Hematopoietic multipotent progenitor cell treated with erythropoietin and hydrocortisone succinate and interleukin-3 and kit ligand, for 6 days (in vitro differentiated cells): ENCODE results near the gene CDIP1.

Experiments used
- DNase-seq: peaks from one replicate; pipeline ENCODE4 v3.0.0-alpha.2; 2015

Gene CDIP1

GRCh38 chr16:4513086-4513860, 25.3 kb downstream of the CDIP1 start:
- peak; percentile 77 for DNase-seq

DNA sequence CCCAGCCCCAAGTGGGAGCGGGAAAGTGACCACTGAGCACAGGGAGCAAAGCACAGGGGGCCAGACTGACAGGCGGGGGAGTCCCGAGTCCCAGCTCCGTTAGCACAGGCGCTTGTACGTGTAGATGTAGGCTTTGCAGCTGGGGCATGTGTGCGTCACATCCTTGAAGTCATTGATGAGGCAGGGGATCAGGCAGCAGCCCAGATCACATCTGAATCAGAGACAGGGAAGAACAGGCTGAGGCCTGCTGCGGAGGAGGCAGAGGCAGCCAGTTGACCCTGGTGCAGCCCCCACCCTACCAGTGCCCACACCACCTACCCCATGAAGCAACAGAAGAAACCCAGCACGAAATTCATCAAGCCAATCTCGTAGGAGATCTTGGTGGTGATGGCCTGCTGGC, 26.1 kb downstream of the CDIP1 start:
- no peak for DNase-seq

DNA sequence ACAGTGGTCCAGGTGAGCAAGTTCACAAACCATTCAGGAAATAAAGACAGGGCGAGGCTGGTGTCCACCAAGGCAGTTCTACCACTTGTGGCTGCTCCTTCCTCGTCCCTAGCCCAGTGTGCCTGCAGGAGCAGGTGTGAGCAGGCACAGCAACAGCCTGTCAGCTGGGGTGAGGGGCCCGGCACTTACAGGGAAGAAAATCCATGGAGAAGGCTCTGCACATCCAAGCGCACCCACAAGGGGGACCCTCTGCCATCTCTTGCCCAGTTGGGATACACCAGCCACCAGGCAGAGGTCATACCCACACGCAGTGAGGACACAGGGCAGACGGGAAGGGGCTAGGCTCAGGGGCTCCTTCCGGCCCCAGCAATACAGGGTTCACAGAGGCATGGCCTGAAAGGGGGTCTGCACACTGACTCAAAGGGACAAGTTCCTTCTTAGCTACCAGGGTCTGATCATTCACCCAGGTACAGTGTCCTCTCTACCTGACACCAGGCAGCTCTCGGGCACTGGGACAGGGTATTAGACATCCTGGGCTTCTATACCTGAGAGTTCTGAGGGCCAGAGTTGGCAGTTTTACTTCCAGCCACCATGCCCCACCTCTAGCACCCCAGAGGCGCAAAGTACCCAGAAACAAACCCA, 27.0 kb downstream of the CDIP1 start:
- peak; percentile 72 for DNase-seq

- DNase-seq = no peak
Observed at GRCh38 chr16:4510747-4511426, 27.7 kb downstream of the CDIP1 start.

- no peak for DNase-seq
Observed at GRCh38 chr16:4510131-4510530, 28.4 kb downstream of the CDIP1 start.

DNA sequence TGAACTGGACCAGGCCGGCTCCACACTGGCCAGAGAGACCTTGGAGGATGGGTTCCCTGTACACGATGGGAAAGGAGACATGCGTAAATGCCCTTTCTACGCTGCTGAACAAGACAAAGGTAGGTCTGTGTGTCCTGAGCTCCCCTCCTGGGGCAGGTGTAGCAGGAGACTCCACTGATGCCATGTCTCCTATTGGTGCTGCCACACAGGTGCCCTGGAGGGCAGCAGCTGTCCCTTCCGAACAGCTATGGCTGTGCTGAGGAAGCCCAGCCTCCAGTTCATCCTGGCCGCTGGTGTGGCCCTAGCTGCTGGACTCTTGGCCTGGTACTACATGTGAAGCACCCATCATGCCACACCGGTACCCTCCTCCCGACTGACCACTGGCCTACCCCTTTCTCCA, 29.2 kb downstream of the CDIP1 start:
- DNase-seq = no peak

DNA sequence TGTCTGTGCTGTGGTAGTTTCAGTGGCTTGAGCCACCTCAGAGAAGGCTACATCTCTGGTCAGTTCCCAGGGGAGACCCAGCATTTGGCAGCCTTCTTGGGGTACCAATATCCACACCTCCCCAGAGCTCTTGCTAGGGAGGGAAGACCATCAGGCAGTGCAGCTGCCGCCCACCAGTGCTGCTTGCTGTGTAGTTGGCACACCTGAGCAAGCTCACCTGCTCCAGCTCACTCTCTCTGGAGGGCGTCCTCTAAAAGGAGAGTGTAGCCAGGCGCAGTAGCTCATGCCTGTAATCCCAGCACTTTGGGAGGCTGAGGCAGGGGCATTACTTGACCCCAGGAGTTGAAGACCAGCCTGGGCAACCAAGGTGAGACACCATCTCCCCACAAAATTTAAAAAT, 29.8 kb downstream of the CDIP1 start:
- no peak for DNase-seq

DNA sequence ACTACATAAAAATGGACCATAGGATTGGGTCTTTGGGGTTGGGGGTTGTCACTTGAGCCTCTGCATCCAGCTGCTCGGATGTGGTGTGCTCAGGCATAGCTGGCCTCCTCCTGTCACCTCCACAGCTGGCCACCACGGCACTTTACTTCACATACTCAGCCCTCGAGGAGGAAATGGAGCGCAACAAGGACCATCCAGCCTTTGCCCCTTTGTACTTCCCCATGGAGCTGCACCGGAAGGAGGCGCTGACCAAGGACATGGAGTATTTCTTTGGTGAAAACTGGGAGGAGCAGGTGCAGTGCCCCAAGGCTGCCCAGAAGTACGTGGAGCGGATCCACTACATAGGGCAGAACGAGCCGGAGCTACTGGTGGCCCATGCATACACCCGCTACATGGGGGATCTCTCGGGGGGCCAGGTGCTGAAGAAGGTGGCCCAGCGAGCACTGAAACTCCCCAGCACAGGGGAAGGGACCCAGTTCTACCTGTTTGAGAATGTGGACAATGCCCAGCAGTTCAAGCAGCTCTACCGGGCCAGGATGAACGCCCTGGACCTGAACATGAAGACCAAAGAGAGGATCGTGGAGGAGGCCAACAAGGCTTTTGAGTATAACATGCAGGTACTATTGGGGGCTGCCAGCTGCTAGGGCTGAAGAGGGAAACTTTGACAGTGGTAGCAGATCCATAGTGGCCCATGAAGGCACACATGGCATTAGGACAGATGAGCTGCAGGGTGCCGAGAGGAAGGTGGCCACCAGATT, 30.8 kb downstream of the CDIP1 start:
- DNase-seq = no peak

DNA sequence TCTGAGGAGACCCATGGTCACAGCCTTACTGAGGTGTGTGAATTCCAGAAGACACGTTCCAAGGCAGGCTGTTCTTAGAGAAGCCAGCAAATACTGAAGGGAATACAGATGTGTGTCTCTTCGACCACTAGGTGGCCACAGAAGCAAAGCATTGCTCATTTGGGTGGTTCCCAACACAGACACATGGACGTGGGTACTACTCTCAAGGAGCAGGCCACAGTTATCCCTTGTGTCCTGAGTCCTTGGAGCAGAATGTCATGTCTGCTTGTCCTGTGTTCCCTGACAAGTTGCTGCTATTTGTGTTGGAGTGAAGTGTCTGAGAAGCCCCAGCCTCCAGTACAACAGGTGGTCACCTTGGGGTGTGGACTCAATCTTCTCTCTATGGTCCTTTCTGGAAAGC, 32.1 kb downstream of the CDIP1 start:
- DNase-seq = peak; percentile 95

GRCh38 chr16:4505356-4506147, 33.0 kb downstream of the CDIP1 start:
- peak; percentile 79 for DNase-seq

- DNase-seq = no peak
Observed at GRCh38 chr16:4501071-4501478, 37.5 kb downstream of the CDIP1 start.

DNA sequence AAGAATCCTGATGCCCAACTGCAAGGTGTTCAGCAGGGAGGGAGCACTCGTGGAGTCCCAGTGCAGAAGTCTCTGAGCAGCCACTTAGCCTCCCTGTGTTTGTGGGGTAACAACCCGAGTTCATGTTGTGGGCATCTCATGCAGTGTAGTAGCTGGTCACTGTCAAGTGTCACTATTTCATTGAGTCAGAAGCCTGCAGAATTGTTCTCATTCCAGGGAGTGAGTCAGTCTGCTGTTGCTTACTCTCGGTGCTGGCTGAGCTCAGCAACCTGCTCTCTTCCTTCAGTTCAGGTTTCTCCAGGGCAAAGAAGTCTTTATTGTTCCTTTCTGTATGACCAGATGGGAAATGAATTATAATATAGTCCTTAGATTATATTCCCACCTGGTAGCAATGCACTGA, 38.3 kb downstream of the CDIP1 start:
- no peak for DNase-seq

DNA sequence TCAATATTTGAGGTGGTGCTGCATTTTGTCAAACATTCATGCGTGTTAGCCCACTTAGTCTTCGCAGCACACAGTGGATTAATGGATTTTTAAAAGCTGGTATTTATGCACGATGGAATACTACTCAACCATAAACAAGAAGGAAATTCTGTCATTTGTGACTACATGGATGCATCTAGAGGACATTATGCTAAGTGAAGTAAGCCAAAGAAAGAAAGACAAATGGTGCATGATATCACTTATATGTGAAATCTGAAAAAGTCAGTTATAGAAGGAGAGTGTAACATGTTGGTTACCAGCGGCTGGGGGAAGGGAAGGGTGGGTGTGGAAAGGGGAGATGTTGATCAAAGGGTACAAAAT, 39.4 kb downstream of the CDIP1 start:
- DNase-seq = no peak

- no peak for DNase-seq
Observed at GRCh38 chr16:4498546-4499195, 39.9 kb downstream of the CDIP1 start.

GRCh38 chr16:4496305-4496704, 42.3 kb downstream of the CDIP1 start:
- no peak for DNase-seq

DNA sequence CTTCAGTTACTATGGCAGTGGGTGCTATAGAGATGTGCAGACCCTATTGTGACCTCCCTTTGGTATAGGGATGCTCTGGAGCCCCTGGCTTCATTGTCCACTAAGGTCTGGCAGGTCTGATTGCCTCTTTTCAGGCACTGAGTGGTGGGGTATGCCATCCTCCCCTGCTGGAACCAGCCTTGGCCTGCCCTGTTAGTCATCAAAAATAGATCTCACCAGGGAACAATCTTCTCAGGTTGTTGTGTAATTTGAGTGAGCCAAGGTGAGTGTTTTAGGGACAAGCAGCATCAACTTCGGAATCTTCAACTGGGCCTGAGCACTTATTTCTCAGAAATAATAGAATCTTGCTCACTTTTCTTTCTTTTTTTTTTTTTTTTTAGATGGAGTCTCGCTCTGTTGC, 42.8 kb downstream of the CDIP1 start:
- no peak for DNase-seq

DNA sequence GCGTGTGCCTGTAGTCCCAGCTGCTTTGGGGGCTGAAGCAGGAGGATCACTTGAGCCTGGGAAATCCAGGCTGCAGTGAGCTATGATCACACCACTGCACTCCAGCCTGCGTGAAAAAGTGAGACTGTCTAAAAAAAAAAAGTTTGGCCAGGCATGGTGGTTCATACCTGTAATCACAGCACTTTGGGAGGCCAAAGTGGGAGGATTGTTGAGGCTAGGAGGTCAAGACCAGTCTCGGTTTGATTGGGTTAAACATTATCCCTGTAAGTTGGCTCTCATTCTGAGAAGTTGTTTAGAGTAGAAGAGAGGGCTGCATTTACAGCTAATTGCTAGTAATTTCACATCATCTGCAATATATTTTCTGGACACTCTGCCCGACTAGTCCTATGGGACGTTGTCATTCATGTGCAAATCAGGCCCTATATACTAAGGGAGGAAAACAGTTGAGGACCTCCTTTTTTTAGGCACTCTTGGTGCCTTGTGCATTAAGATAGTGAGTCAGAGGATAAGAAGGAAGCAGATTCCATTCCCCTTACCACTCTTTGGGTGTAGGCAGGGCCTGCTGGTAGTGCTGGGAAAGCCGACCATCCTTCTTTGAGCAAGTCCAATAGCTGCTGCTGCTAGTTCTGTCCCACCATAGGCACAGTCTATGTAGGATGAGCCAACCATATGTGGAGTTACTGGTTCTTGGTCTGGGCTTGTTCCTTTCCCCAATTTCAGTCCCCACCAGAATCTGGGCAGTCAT, 43.7 kb downstream of the CDIP1 start:
- no peak for DNase-seq

DNA sequence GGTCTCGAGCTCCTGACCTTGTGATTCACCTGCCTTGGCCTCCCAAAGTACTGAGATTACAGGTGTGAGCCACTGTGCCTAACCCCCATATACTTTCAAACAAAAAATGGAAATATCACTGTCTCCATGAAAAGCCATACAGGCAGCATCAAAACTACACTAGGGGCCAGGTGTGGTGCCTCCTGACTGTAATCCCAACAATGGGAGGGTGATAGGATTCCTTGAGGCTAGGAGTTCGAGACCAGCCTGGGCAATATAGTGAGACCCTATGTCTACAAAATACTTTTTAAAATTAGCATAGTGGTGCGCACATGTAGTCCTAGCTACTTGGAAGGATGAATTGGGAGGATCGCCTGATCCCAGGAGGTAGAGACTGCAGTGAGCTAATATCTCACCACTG, 46.7 kb downstream of the CDIP1 start:
- DNase-seq = no peak

DNA sequence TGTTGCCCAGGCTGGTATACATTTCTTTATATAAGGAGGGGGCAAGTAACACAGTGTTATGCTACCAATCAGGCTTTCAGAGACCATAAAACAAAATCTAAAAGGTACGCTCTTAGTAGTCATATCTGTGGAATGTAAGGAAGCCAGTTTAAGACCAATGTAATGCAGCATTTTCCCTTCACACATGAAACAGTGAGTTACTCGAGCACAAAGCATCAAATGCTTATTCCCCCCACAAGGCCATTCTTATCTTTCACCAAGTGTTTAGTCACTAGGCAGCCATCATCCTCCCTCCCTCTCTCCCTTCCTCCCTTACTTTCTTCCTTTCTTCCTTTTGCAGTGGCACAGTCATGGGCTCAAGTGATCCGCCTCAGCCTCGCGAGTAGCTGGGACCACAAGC, 49.5 kb downstream of the CDIP1 start:
- no peak for DNase-seq

GRCh38 chr16:4488499-4488967, 50.0 kb downstream of the CDIP1 start:
- peak; percentile 36 for DNase-seq

DNA sequence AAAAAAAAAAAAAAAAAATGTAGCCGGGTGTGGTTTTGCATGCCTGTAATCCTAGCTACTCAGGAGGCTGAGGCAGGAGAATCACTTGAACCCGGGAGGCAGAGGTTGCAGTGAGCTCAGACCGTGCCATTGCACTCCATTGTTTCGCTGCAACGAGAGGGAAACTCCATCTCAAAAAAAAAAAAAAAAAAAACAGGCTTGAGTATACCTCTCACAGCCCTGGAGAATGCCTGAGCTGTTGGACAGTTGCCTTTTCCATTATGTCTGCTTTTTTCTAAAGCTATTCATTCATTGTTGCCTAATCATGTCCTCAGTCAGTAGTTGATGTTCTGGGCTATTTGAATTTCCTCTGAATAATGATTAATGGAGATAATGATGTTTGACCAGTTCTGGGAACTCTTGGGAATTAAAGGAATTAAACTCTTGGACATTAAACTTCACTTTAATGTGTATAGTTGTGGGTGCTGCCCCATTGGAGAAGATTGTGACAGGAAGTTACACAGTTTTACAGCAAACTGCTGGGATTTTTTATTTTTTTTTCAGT, 50.5 kb downstream of the CDIP1 start:
- no peak for DNase-seq
